CD4-positive, alpha-beta memory T cell (primary cell): Measurements from ENCODE around the gene SAG. TPM values are rescaled to one million over a fixed set of nuclear protein-coding genes. Genes with fewer than 3 reads are reported as not detected.

ENCODE experiments used
- CTCF ChIA-PET: fragments of 350-600 bp; sonication (Branson Sonifier 250); formaldehyde crosslinking; loops from one replicate; lab custom pipeline; 2021; ENCODE audit warnings: inconsistent platforms; ENCODE audit not compliant: partially characterized antibody; lab: Charles Lee
- POLR2A ChIA-PET: fragments of 350-600 bp; sonication (Branson Sonifier 250); formaldehyde crosslinking; loops from one replicate; lab custom pipeline; 2021; ENCODE audit not compliant: partially characterized antibody; lab: Charles Lee
- DNase-seq, 5 donors: peaks; one replicate each; pipeline versions ENCODE4 v3.0.0 to v3.0.0-alpha.2; 2020 to 2022; ENCODE audit warnings: mixed read lengths in 1 of 5
- H3K27ac ChIP-seq: one replicate; pipeline ENCODE4 v1.7.0; 2013; ENCODE audit warnings: low read depth, low read length
- H3K27me3 ChIP-seq: 2 replicates; pipeline ENCODE4 v1.7.0; 2013; ENCODE audit warnings: mild to moderate bottlenecking, low read length, moderate library complexity; ENCODE audit not compliant: insufficient read depth
- H3K36me3 ChIP-seq: 2 replicates; pipeline ENCODE4 v1.7.0; 2013; ENCODE audit warnings: mild to moderate bottlenecking, low read length, moderate library complexity; ENCODE audit not compliant: insufficient read depth
- H3K4me1 ChIP-seq: 2 replicates; pipeline ENCODE4 v1.7.0; 2013; ENCODE audit warnings: mild to moderate bottlenecking, low read length, moderate library complexity; ENCODE audit not compliant: insufficient read depth
- H3K4me3 ChIP-seq, 2 donors: one replicate each; pipeline ENCODE4 v1.7.0; 2013; ENCODE audit warnings: low read length in 2 of 2, mild to moderate bottlenecking in 1 of 2
- H3K9me3 ChIP-seq, 2 donors: one replicate each; pipeline ENCODE4 v1.7.0; 2013; ENCODE audit warnings: low read length in 2 of 2, control low read depth in 1 of 2; ENCODE audit not compliant: control insufficient read depth in 1 of 2
- H3K27ac Mint-ChIP-seq, 7 donors: one replicate each; pipeline ENCODE4 v1.8.0; 2020 to 2021; ENCODE audit warnings: mixed read lengths in 7 of 7, mild to moderate bottlenecking in 6 of 7, inconsistent platforms in 3 of 7, moderate library complexity in 3 of 7
- H3K27me3 Mint-ChIP-seq, 2 donors: one replicate each; pipeline ENCODE4 v1.8.0; 2020 to 2021; ENCODE audit warnings: mixed read lengths in 2 of 2
- H3K36me3 Mint-ChIP-seq, 2 donors: one replicate each; pipeline ENCODE4 v1.8.0; 2020 to 2021; ENCODE audit warnings: mixed read lengths in 2 of 2, inconsistent platforms in 1 of 2, mild to moderate bottlenecking in 1 of 2
- H3K4me1 Mint-ChIP-seq, 4 donors: one replicate each; pipeline ENCODE4 v1.8.0; 2020 to 2021; ENCODE audit warnings: mixed read lengths in 4 of 4, mild to moderate bottlenecking in 1 of 4
- H3K4me3 Mint-ChIP-seq, 8 donors: one replicate each; pipeline ENCODE4 v1.8.0; 2020 to 2021; ENCODE audit warnings: mixed read lengths in 8 of 8, mild to moderate bottlenecking in 7 of 8, moderate library complexity in 6 of 8, inconsistent platforms in 3 of 8
- H3K9me3 Mint-ChIP-seq, 8 donors: one replicate each; pipeline ENCODE4 v1.8.0; 2020 to 2021; ENCODE audit warnings: mixed read lengths in 8 of 8, mild to moderate bottlenecking in 5 of 8, inconsistent platforms in 3 of 8, moderate library complexity in 1 of 8
- intact Hi-C: fragments of 100-400 bp; cut with micrococcal nuclease; formaldehyde crosslinking; loops from one replicate; pipeline ENCODE4 v1.15.1; 2023
- polyA plus RNA-seq, 2 donors: library from polyadenylated mRNA; unstranded; fragments of 300-500 nt; fragmentation: Illumina TruSeq; gene quantifications; one replicate each; pipeline ENCODE4 v1.2.3, GENCODE V29; 2021
- total RNA-seq, 2 experiments: library from RNA; stranded (reverse); gene quantifications; one replicate each; pipeline ENCODE4 v1.2.3, GENCODE V29; 2021

The SAG gene
- total and polyA plus RNA-seq, 4 experiments from 2014 or later: 0.06 TPM; not detected in 3

- POLR2A ChIA-PET: interaction anchor here (1.1 kb wide), 1 partner anchor 10 kb away, joined by 4 read pairs; no protein-coding TSS in a partner anchor
- Histone ChIP-seq H3K9me3 (no peaks in the 10 kb centered on the region), H3K27ac (no peak overlapping the region), H3K36me3 (no peaks in the 10 kb centered on the region), H3K27me3 (peaks cover 4% of the 10 kb centered on the region), H3K4me3 (no peak overlapping the region), H3K4me1 (no peaks in the 10 kb centered on the region)
- intact Hi-C loops: no loop called here
- no peaks in the 10 kb centered on the region for H3K36me3 Mint-ChIP-seq
- CTCF ChIA-PET: interaction anchor here (0.6 to 1.2 kb wide), 2 partner anchors 10 to 563 kb away, joined by 3 read pairs; no protein-coding TSS in a partner anchor
- H3K27me3 Mint-ChIP-seq: no peaks in the 10 kb centered on the region
- H3K4me1 Mint-ChIP-seq: peaks cover 2 to 19% (median 9%) of the 10 kb centered on the region in 4 donors
- DNase-seq: no peak
- no peak overlapping the region for H3K4me3 Mint-ChIP-seq
- H3K9me3 Mint-ChIP-seq: no peaks in the 10 kb centered on the region
- peak overlapping the region in 4 of 7 donors; percentile 14 to 49 (median 31) for H3K27ac Mint-ChIP-seq
Measured at GRCh38 chr2:233321166-233321565, 13.6 kb downstream of the SAG start.

- H3K4me3 Mint-ChIP-seq: no peak overlapping the region
- POLR2A ChIA-PET: interaction anchor here (1.5 kb wide), 1 partner anchor 8 kb away, joined by 6 read pairs; no protein-coding TSS in a partner anchor
- Histone ChIP-seq H3K36me3 (no peaks in the 10 kb centered on the region), H3K27me3 (peaks cover under 1% of the 10 kb centered on the region), H3K9me3 (no peaks in the 10 kb centered on the region), H3K27ac (no peak overlapping the region), H3K4me3 (no peak overlapping the region), H3K4me1 (no peaks in the 10 kb centered on the region)
- CTCF ChIA-PET: interaction anchor here (0.6 to 1.3 kb wide), 2 partner anchors 9 to 30 kb away, joined by 3 read pairs; no protein-coding TSS in a partner anchor
- intact Hi-C loops: no loop called here
- no peaks in the 10 kb centered on the region for H3K27me3 Mint-ChIP-seq
- peak overlapping the region in 1 of 7 donors; percentile 7 for H3K27ac Mint-ChIP-seq
- DNase-seq: no peak
- no peaks in the 10 kb centered on the region for H3K36me3 Mint-ChIP-seq
- H3K4me1 Mint-ChIP-seq: peaks cover 2 to 19% (median 9%) of the 10 kb centered on the region in 4 donors
- peaks cover 0 to 2% (median 0%) of the 10 kb centered on the region in 8 donors for H3K9me3 Mint-ChIP-seq
Measured at GRCh38 chr2:233323851-233324250, 16.2 kb downstream of the SAG start.

GRCh38 chr2:233325256-233325655, 17.6 kb downstream of the SAG start:
- Mint-ChIP-seq H3K4me3 (no peak overlapping the region), H3K36me3 (no peaks in the 10 kb centered on the region), H3K4me1 (peaks cover 3 to 32% (median 14%) of the 10 kb centered on the region in 4 donors), H3K27ac (no peak overlapping the region), H3K9me3 (peaks cover 0 to 2% (median 0%) of the 10 kb centered on the region in 8 donors), H3K27me3 (no peaks in the 10 kb centered on the region)
- ChIA-PET CTCF (interaction anchor here (0.6 kb wide), 1 partner anchor 257 kb away, joined by 3 read pairs; no protein-coding TSS in a partner anchor), POLR2A (no interaction called here)
- H3K4me1 ChIP-seq: peaks cover 8% of the 10 kb centered on the region
- H3K9me3 ChIP-seq: no peaks in the 10 kb centered on the region
- no peak for DNase-seq
- H3K36me3 ChIP-seq: no peaks in the 10 kb centered on the region
- H3K27ac ChIP-seq: no peak overlapping the region
- no peaks in the 10 kb centered on the region for H3K27me3 ChIP-seq
- H3K4me3 ChIP-seq: no peak overlapping the region
- intact Hi-C loops: no loop called here

- POLR2A ChIA-PET: interaction anchor here (0.7 kb wide), 1 partner anchor 257 kb away, joined by 3 read pairs; no protein-coding TSS in a partner anchor
- no peaks in the 10 kb centered on the region for H3K27me3 Mint-ChIP-seq
- H3K4me3 Mint-ChIP-seq: peak overlapping the region in 1 of 8 donors; percentile 37
- intact Hi-C loops: no loop called here
- peaks cover 3 to 35% (median 16%) of the 10 kb centered on the region in 4 donors for H3K4me1 Mint-ChIP-seq
- CTCF ChIA-PET: no interaction called here
- peaks cover 0 to 2% (median 0%) of the 10 kb centered on the region in 8 donors for H3K9me3 Mint-ChIP-seq
- no peak for DNase-seq
- Histone ChIP-seq H3K4me1 (peaks cover 14% of the 10 kb centered on the region), H3K27ac (no peak overlapping the region), H3K36me3 (no peaks in the 10 kb centered on the region), H3K27me3 (no peaks in the 10 kb centered on the region), H3K4me3 (no peak overlapping the region), H3K9me3 (no peaks in the 10 kb centered on the region)
- H3K36me3 Mint-ChIP-seq: no peaks in the 10 kb centered on the region
- H3K27ac Mint-ChIP-seq: peak overlapping the region in 2 of 7 donors; percentile 42 to 48
Measured at GRCh38 chr2:233325814-233326213, 18.2 kb downstream of the SAG start.

- ChIA-PET CTCF (no interaction called here), POLR2A (interaction anchor here (0.7 kb wide), 1 partner anchor 257 kb away, joined by 3 read pairs; no protein-coding TSS in a partner anchor)
- H3K4me1 ChIP-seq: peaks cover 21% of the 10 kb centered on the region
- H3K4me3 ChIP-seq: no peak overlapping the region
- intact Hi-C loops: no loop called here
- no peaks in the 10 kb centered on the region for H3K9me3 ChIP-seq
- H3K27me3 Mint-ChIP-seq: no peaks in the 10 kb centered on the region
- peaks cover 0 to 2% (median 0%) of the 10 kb centered on the region in 8 donors for H3K9me3 Mint-ChIP-seq
- H3K36me3 Mint-ChIP-seq: no peaks in the 10 kb centered on the region
- H3K27me3 ChIP-seq: no peaks in the 10 kb centered on the region
- no peak overlapping the region for H3K4me3 Mint-ChIP-seq
- no peaks in the 10 kb centered on the region for H3K36me3 ChIP-seq
- DNase-seq: no peak
- no peak overlapping the region for H3K27ac ChIP-seq
- no peak overlapping the region for H3K27ac Mint-ChIP-seq
- peaks cover 9 to 37% (median 21%) of the 10 kb centered on the region in 4 donors for H3K4me1 Mint-ChIP-seq
Measured at GRCh38 chr2:233326500-233326899, 18.9 kb downstream of the SAG start.

- Mint-ChIP-seq H3K4me3 (no peak overlapping the region), H3K27me3 (no peaks in the 10 kb centered on the region), H3K27ac (peak overlapping the region in 2 of 7 donors; percentile 42 to 64), H3K36me3 (no peaks in the 10 kb centered on the region), H3K9me3 (peaks cover 0 to 2% (median 0%) of the 10 kb centered on the region in 8 donors), H3K4me1 (peaks cover 19 to 48% (median 32%) of the 10 kb centered on the region in 4 donors)
- intact Hi-C loops: no loop called here
- no peak for DNase-seq
- H3K27ac ChIP-seq: no peak overlapping the region
- ChIA-PET CTCF (interaction anchor here (1.3 to 1.7 kb wide), 2 partner anchors 12 to 25 kb away, joined by 4 to 6 read pairs; partner anchors contain the start of gene DGKD), POLR2A (no interaction called here)
- no peak overlapping the region for H3K4me3 ChIP-seq
- H3K36me3 ChIP-seq: no peaks in the 10 kb centered on the region
- no peaks in the 10 kb centered on the region for H3K27me3 ChIP-seq
- H3K4me1 ChIP-seq: peaks cover 45% of the 10 kb centered on the region
- H3K9me3 ChIP-seq: no peaks in the 10 kb centered on the region
Measured at GRCh38 chr2:233328922-233329321, 21.3 kb downstream of the SAG start.

- H3K4me1 Mint-ChIP-seq: peaks cover 23 to 53% (median 36%) of the 10 kb centered on the region in 4 donors
- H3K4me3 Mint-ChIP-seq: peak overlapping the region in 1 of 8 donors; percentile 29
- no peak for DNase-seq
- intact Hi-C loops: no loop called here
- ChIA-PET CTCF (interaction anchor here (1.3 to 1.7 kb wide), 2 partner anchors 12 to 24 kb away, joined by 4 to 6 read pairs; partner anchors contain the start of gene DGKD), POLR2A (interaction anchor here (0.7 to 4.4 kb wide), 4 partner anchors 27 to 66 kb away, joined by 3 to 72 read pairs (median 14); no protein-coding TSS in a partner anchor)
- peak overlapping the region; percentile 21 to 85 (median 42) for H3K27ac Mint-ChIP-seq
- Histone ChIP-seq H3K36me3 (no peaks in the 10 kb centered on the region), H3K27ac (no peak overlapping the region), H3K4me1 (peaks cover 52% of the 10 kb centered on the region), H3K4me3 (no peak overlapping the region), H3K9me3 (no peaks in the 10 kb centered on the region), H3K27me3 (no peaks in the 10 kb centered on the region)
- H3K9me3 Mint-ChIP-seq: peaks cover 0 to 2% (median 0%) of the 10 kb centered on the region in 8 donors
- H3K36me3 Mint-ChIP-seq: no peaks in the 10 kb centered on the region
- no peaks in the 10 kb centered on the region for H3K27me3 Mint-ChIP-seq
Measured at GRCh38 chr2:233329489-233330135, 22.0 kb downstream of the SAG start.
